MM.1S (cell line): ENCODE measurements around the gene KRT34.

ENCODE experiments used
- DNase-seq: peaks from one replicate; pipeline ENCODE4 v3.0.0-alpha.2; 2015
- H2AFZ ChIP-seq: fragments of 300-600 bp; sonication (generic); 2 replicates; pipeline ENCODE4 v1.6.0; 2016; ENCODE audit warnings: antibody characterized with exemption, low read length
- H3F3A ChIP-seq: fragments of 300-600 bp; sonication (generic); 2 replicates; pipeline ENCODE4 v1.6.1; 2016; ENCODE audit warnings: mild to moderate bottlenecking, antibody characterized with exemption, low read length, moderate library complexity, mixed read lengths; ENCODE audit not compliant: insufficient read depth
- H3K27ac ChIP-seq: fragments of 300-600 bp; sonication (generic); 2 replicates; pipeline ENCODE4 v1.5.1; 2016; ENCODE audit warnings: mild to moderate bottlenecking, low read length
- H3K27me3 ChIP-seq: fragments of 300-600 bp; sonication (generic); replicated peaks from 2 replicates; pipeline ENCODE4 v1.6.0; 2016; ENCODE audit warnings: low read length; ENCODE audit not compliant: insufficient read depth
- H3K36me3 ChIP-seq: fragments of 300-600 bp; sonication (generic); replicated peaks from 2 replicates; pipeline ENCODE4 v1.6.1; 2016; ENCODE audit warnings: mild to moderate bottlenecking, low read length, mixed read lengths; ENCODE audit not compliant: insufficient read depth
- H3K4me1 ChIP-seq: fragments of 300-600 bp; sonication (generic); 2 replicates; pipeline ENCODE4 v1.6.1; 2016; ENCODE audit warnings: low read length, mixed read lengths
- H3K4me2 ChIP-seq: fragments of 300-600 bp; sonication (generic); 2 replicates; pipeline ENCODE4 v1.6.0; 2016; ENCODE audit warnings: low read depth, low read length
- H3K4me3 ChIP-seq: fragments of 300-600 bp; sonication (generic); 2 replicates; pipeline ENCODE4 v1.5.1; 2016; ENCODE audit warnings: low read length, mixed read lengths
- H3K79me2 ChIP-seq: fragments of 300-600 bp; sonication (generic); 2 replicates; pipeline ENCODE4 v1.6.1; 2016; ENCODE audit warnings: mixed run types, low read length, mixed read lengths
- H3K9ac ChIP-seq: fragments of 300-600 bp; sonication (generic); 2 replicates; pipeline ENCODE4 v1.6.1; 2016; ENCODE audit warnings: low read length, mixed read lengths
- H3K9me2 ChIP-seq: fragments of 300-600 bp; sonication (generic); replicated peaks from 2 replicates; pipeline ENCODE4 v1.6.1; 2016; ENCODE audit warnings: mild to moderate bottlenecking, low read length, mixed read lengths; ENCODE audit not compliant: insufficient read depth
- H3K9me3 ChIP-seq: fragments of 300-600 bp; sonication (generic); replicated peaks from 2 replicates; pipeline ENCODE4 v1.6.1; 2016; ENCODE audit warnings: mild to moderate bottlenecking, low read length, mixed read lengths; ENCODE audit not compliant: insufficient read depth
- H4K20me1 ChIP-seq: fragments of 300-600 bp; sonication (generic); 2 replicates; pipeline ENCODE4 v1.6.1; 2016; ENCODE audit warnings: mild to moderate bottlenecking, low read length, moderate library complexity, mixed read lengths; ENCODE audit not compliant: insufficient read depth
- CTCF ChIP-seq: fragments of 300-600 bp; sonication (generic); IDR thresholded peaks from 2 replicates; pipeline ENCODE4 v1.5.1; 2016; ENCODE audit warnings: antibody characterized with exemption, low read length, mixed read lengths
- EZH2 ChIP-seq: fragments of 300-600 bp; sonication (generic); optimal IDR thresholded peaks from 2 replicates; pipeline ENCODE3; 2017; ENCODE audit warnings: low read depth, mild to moderate bottlenecking, antibody characterized with exemption, low read length, mixed read lengths
- EZH2phosphoT487 ChIP-seq: fragments of 300-600 bp; sonication (generic); IDR thresholded peaks from 2 replicates; pipeline ENCODE4 v1.6.1; 2018; ENCODE audit warnings: antibody characterized with exemption, low read length

KRT34 gene

GRCh38 chr17:41331606-41332005 is 50.5 kb downstream of the KRT34 start:
- H2AFZ ChIP-seq: no peak overlapping the region
- no peaks in the 10 kb centered on the region for H3F3A ChIP-seq
- H3K9ac ChIP-seq: no peak overlapping the region
- H4K20me1 ChIP-seq: no peaks in the 10 kb centered on the region
- no peaks in the 10 kb centered on the region for H3K9me2 ChIP-seq
- H3K4me2 ChIP-seq: no peak overlapping the region
- no peak for TF ChIP-seq EZH2phosphoT487
- no peak for TF ChIP-seq EZH2
- TF ChIP-seq CTCF: no peak
- DNase-seq: no peak
- no peaks in the 10 kb centered on the region for H3K36me3 ChIP-seq
- no peaks in the 10 kb centered on the region for H3K9me3 ChIP-seq
- peaks cover 4% of the 10 kb centered on the region; the same call in 1 of the 2 replicates for H3K27me3 ChIP-seq
- no peak overlapping the region for H3K4me3 ChIP-seq
- no peaks in the 10 kb centered on the region for H3K79me2 ChIP-seq
- H3K4me1 ChIP-seq: no peaks in the 10 kb centered on the region
- no peak overlapping the region for H3K27ac ChIP-seq

- Histone ChIP-seq H2AFZ (no peak overlapping the region), H3K4me3 (no peak overlapping the region), H3K27ac (no peak overlapping the region)
Observed at GRCh38 chr17:41329279-41329948, 52.7 kb downstream of the KRT34 start.

GRCh38 chr17:41328207-41328606 is 53.9 kb downstream of the KRT34 start:
- no peaks in the 10 kb centered on the region for H3K36me3 ChIP-seq
- no peaks in the 10 kb centered on the region for H3K79me2 ChIP-seq
- TF ChIP-seq EZH2phosphoT487 (no peak), EZH2 (no peak), CTCF (no peak)
- no peak for DNase-seq
- no peaks in the 10 kb centered on the region for H3K9me3 ChIP-seq
- no peak overlapping the region for H3K4me3 ChIP-seq
- H2AFZ ChIP-seq: no peak overlapping the region
- H3K4me2 ChIP-seq: no peak overlapping the region
- H3K27me3 ChIP-seq: no peaks in the 10 kb centered on the region
- H4K20me1 ChIP-seq: no peaks in the 10 kb centered on the region
- no peak overlapping the region for H3K27ac ChIP-seq
- H3K9ac ChIP-seq: no peak overlapping the region
- H3K9me2 ChIP-seq: no peaks in the 10 kb centered on the region
- no peaks in the 10 kb centered on the region for H3K4me1 ChIP-seq
- no peaks in the 10 kb centered on the region for H3F3A ChIP-seq

More at GRCh38 chr17:41329279-41329948, 52.7 kb downstream of the KRT34 start:
- Histone ChIP-seq H3F3A (no peaks in the 10 kb centered on the region), H3K27me3 (no peaks in the 10 kb centered on the region), H3K9me3 (no peaks in the 10 kb centered on the region), H3K79me2 (no peaks in the 10 kb centered on the region), H3K36me3 (no peaks in the 10 kb centered on the region), H4K20me1 (no peaks in the 10 kb centered on the region), H3K4me2 (no peak overlapping the region), H3K4me1 (no peaks in the 10 kb centered on the region), H3K9me2 (no peaks in the 10 kb centered on the region), H3K9ac (no peak overlapping the region)
- TF ChIP-seq CTCF: peak; percentile 60
- no peak for TF ChIP-seq EZH2
- TF ChIP-seq EZH2phosphoT487: no peak
- DNase-seq: peak; percentile 30
